HG03045 (cell line): Measurements from ENCODE around the gene BPGM.

Source experiments
- ATAC-seq: cut with Tn5 transposase; IDR thresholded peaks from one replicate; pipeline ENCODE4 v1.9.1; 2021; ENCODE audit warnings: mild to moderate bottlenecking, moderate library complexity; ENCODE audit not compliant: unreplicated experiment

BPGM gene

DNA sequence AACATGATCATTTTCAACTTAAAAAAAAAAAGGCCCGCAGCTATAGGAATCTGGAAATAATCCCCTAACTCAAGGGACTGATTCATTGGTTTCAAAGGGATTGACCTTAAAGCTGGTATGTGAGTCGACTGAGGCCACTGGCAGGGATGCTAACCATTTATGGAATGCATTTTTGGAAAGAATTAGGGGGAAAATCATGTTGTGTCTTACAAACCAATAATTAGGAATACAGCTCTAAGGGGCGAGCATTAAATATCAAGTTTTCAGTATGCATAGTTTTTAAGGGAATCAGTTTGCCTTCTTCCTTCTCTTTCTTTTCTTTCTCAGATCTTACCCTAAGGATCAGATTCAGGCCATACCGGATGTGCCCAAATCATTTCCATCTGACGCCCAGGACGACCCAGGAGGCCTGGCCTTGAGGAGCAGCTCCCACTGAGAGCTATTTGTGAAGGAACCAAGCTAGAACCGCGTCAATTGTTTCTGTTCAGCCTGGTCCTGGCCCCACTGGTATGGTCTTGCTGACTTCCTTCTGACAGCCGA is 48.7 kb downstream of the BPGM start:
- no peak for ATAC-seq

DNA sequence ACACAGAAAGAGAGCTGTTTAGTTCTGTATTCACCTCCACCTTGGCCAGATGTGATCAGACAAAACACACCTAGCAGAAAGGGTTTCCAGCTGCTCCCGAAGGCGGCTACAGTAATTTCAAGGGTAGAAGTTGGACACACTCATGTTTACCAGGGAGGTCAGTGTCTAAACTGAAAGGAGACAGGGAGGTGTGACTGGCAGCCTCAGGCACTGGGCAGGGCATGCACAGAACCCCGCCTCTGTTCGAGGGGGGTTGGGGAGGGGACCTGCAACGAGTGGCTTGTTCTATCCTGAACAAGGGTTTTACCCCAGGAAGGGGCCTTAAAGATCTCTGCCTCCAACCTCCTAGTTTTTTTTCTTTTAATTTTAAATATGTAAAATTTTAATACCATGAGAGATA is 49.6 kb downstream of the BPGM start:
- no peak for ATAC-seq

- no peak for ATAC-seq
These were observed 50.7 kb downstream of the BPGM start for GRCh38 chr7:134697205-134697886.

- ATAC-seq, result no peak
These were observed 51.8 kb downstream of the BPGM start for GRCh38 chr7:134698481-134698880.

DNA sequence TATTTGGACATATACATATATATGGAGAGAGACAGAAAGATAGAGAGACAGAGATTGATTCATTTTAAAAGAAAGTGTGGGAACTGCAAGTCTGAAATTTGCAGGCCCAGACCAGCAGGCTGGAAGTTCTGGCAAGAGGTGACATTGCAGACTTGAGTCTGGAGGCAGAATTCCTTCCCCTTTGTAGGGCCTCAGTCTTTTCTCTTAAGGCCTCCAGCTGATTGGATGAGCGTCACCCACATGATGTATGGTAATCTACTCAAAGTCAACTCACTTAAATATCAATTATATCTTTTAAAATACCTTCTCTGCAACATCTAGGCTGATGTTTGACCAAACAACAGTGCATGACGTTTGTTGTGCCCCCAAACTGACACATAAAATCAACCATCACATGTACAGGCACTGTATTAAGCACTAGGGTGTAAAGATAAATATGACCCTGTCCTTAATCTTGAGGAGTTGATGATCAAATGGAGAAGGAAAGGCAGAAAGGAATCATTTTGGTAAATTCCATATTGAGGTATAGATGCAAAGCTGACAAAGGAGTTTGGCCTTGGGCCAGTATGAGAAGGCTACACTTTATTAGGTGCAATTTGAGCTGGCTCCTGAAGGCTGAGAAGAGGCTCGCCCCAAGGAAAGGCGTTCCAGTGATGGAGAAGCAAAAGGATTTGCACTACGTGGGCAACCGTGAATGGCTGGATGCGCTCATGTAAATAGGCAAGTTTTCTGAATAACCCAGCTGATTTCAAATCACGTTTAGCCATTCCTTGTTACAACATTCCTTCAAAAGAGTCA is 52.6 kb downstream of the BPGM start:
- ATAC-seq, result no peak

DNA sequence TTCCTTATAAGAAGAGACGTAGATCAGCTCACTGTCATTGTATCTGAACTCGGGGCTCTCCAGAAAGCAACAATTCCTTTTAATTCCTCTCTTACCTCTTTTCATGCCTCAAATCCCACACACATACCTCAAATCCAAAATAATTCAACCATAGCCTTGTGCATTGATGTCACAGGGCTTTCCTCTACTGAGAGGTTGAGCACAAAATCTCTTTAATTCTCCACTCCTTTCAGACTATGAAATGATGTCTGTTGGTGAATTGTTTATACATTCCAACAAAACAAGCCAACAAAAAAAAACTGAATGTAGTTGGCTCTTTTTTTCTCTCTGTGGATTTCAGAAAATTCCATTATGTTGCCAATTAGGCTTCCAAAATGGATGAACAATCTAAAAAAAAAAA is 53.2 kb downstream of the BPGM start:
- no peak for ATAC-seq

DNA sequence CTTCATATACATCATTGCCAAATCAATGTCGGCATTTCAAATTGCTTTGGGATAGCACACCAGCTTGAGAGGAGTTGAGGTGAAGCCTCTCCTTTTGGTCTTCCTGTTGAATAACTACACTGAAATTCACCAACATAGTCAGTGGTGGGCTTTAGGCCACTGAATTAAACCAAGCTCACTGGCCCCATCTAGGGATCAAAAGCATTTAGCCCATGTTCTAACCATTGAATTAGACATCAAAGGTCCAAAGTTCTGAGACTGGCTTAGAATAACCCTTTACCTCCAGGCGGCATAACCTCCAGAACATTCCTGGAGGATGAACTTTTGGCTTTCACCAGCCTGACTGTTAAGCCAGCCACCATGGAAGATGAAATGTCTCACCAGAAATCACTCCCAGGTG is 54.6 kb downstream of the BPGM start:
- no peak for ATAC-seq

DNA sequence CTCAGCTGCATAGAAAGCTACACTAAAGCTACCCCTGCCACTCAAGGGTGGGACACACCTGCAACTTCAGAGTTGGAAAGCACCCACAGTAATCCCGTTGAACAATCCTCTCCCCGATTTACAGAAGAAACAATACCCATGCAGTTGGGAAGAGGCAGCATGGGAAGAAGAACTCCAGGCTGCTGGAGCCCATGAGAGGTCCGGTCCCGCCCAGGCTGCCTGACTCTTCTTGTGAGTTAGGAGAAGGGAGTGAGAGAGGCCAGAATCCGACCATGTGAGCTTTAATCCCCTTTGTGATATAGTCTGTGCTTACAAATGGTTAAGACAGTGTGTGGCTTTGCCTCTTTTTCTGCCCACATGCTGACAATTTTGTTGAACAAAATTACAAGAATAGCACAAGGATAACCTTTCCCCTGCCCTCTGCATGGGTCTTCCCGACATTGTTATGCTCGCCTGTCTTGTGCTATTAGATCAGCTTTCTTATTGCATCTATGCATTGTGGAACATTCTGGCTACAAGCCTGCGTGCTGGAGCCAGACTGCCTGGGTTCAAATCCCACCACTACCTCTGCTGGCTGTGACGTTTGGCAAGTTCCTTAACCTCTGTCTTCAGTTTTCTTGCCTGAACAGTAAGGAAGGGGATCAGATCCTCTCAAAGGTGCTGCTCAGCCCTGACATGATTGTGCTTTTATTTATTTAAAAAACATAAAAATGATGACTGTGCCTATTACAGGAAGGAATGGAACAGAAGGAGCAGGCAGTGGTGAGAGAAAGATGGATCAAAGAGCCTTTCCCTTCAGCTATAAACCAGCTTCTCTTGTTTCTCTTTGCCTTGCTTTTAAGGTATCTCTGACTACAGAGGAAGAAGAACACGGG is 56.0 kb downstream of the BPGM start:
- no peak for ATAC-seq

GRCh38 chr7:134703241-134703594 is 56.6 kb downstream of the BPGM start:
- ATAC-seq, result no peak

DNA sequence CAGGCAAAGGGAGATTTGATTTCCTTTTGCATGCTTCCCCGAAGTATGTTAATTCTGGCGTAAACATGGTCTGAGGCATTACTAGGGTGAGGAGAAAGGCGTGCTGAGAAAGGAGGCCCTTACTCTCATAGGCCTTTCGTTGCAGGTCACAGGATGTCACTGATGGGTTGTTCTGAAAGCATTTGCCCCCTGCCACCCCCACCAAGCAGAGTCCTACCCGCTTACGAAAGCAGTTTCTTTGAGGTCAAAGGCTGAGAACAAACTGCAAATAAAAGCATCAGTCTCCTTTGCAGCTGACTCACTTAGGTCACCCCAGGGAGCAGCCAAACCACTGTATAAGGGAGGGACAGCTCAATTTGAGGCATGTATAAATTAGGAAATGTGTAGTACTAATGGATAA is 57.1 kb downstream of the BPGM start:
- ATAC-seq, result no peak

DNA sequence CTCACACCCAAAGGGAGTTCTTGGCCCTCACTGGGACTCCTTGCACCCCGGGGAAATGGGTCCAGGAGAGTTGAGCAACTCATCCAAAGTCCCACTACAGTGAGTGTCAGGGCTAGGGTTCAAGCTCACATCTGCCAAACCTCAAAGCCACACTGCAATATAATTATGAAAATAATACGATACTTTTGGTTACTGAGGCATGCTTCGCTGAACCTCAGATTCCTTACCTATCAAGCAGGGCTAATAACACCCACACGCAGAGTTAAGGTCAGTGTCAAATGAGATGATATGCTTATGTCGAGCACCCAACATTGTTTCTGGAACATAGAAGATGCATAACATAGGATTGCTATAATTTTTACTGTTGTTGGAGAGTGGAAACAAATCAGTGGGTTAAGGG is 58.2 kb downstream of the BPGM start:
- ATAC-seq, result no peak

- ATAC-seq, result no peak
These were observed 59.1 kb downstream of the BPGM start for GRCh38 chr7:134705716-134706115.

DNA sequence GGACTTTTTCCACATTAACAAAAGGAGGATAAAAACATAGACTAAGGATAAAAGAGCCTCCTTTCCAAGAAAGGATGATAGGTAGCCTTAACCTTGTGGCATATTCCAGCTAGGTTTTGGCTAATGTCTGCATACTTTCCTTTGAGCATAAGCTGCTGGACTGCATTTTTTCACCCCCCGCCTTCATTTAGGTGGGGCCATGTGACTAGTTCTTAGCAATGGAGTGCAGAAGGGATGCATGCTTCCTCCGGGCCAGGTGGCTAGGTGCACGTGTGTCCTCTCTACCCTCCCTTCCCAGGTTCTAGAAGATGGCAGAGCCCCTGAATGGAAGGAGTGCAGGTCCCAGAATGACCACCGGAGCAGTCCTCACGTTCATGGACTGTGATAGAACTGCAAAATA is 59.8 kb downstream of the BPGM start:
- no peak for ATAC-seq

GRCh38 chr7:134707663-134708378 is 61.2 kb downstream of the BPGM start:
- no peak for ATAC-seq

- no peak for ATAC-seq
These were observed 62.0 kb downstream of the BPGM start for GRCh38 chr7:134708692-134709091.

- ATAC-seq, result no peak
These were observed 62.5 kb downstream of the BPGM start for GRCh38 chr7:134709197-134709596.

DNA sequence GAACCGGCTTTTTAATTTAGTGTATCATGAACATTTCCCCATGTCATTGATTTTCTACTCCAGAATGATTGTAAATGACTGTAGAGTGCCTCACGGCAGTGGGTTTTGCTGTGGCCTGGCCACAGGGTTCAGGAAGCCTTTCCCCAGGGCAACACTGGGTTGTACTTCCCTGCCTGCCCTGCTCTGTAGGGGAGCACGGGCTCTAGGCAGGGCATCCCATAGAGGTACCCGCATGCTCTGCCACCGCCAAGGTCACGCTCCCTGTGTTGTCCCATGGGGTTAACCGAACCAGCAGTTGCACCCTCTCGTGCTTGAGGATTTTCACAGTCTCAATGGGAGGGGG is 63.8 kb downstream of the BPGM start:
- no peak for ATAC-seq

- no peak for ATAC-seq
These were observed 64.4 kb downstream of the BPGM start for GRCh38 chr7:134710854-134711624.

- no peak for ATAC-seq
These were observed 65.5 kb downstream of the BPGM start for GRCh38 chr7:134712196-134712595.
